Left renal pelvis (tissue), 4 donors: ENCODE data around the gene GLI3. TPM values are rescaled to one million over a fixed set of nuclear protein-coding genes. Genes with fewer than 3 reads are reported as not detected.
"Not testable (repeated sequence)": the region's sequence is repeated elsewhere in the genome, so short reads cannot be mapped to it uniquely, and the experiment has no call there.

Experiments
- DNase-seq, 4 donors: peaks; one replicate each; pipeline ENCODE4 v3.0.0-alpha.2; 2013; ENCODE audit warnings: low read depth in 4 of 4, low spot score in 3 of 4
- polyA plus RNA-seq, 4 donors: library from polyadenylated mRNA; unstranded; fragments of 120-200 nt; gene quantifications; one replicate each; pipeline ENCODE4 v1.2.1, GENCODE V29; 2013; ENCODE audit not compliant: insufficient read length in 4 of 4

GLI3 gene
- polyA plus RNA-seq, 4 donors: 14.8 to 33.7 (median 16.5) TPM

- DNase-seq: no peak
Observed at GRCh38 chr7:42214060-42214679, 22.8 kb downstream of the GLI3 start.

- no peak for DNase-seq
Observed at GRCh38 chr7:42213093-42213492, 23.9 kb downstream of the GLI3 start.

GRCh38 chr7:42212541-42213090, 24.4 kb downstream of the GLI3 start:
- no peak for DNase-seq

- DNase-seq: no peak
Observed at GRCh38 chr7:42211938-42212337, 25.1 kb downstream of the GLI3 start.

GRCh38 chr7:42210779-42211178, 26.2 kb downstream of the GLI3 start:
- DNase-seq: no peak

GRCh38 chr7:42210333-42210732, 26.7 kb downstream of the GLI3 start:
- no peak for DNase-seq

GRCh38 chr7:42209085-42209484, 27.9 kb downstream of the GLI3 start:
- not testable (repeated sequence) for DNase-seq

- DNase-seq: no peak
Observed at GRCh38 chr7:42208572-42208971, 28.4 kb downstream of the GLI3 start.

- DNase-seq: no peak
Observed at GRCh38 chr7:42207420-42207819, 29.6 kb downstream of the GLI3 start.

GRCh38 chr7:42203336-42203735, 33.7 kb downstream of the GLI3 start:
- DNase-seq: no peak

GRCh38 chr7:42202601-42203000, 34.4 kb downstream of the GLI3 start:
- no peak for DNase-seq

GRCh38 chr7:42198974-42199668, 37.9 kb downstream of the GLI3 start:
- no peak for DNase-seq

- no peak for DNase-seq
Observed at GRCh38 chr7:42198296-42198695, 38.7 kb downstream of the GLI3 start.

GRCh38 chr7:42197451-42197850, 39.6 kb downstream of the GLI3 start:
- no peak for DNase-seq

GRCh38 chr7:42194238-42194637, 42.8 kb downstream of the GLI3 start:
- no peak for DNase-seq

- no peak for DNase-seq
Observed at GRCh38 chr7:42193471-42194129, 43.4 kb downstream of the GLI3 start.

- DNase-seq: no peak
Observed at GRCh38 chr7:42192851-42193461, 44.1 kb downstream of the GLI3 start.

- no peak for DNase-seq
Observed at GRCh38 chr7:42192066-42192465, 44.9 kb downstream of the GLI3 start.

- no peak for DNase-seq
Observed at GRCh38 chr7:42189535-42189934, 47.5 kb downstream of the GLI3 start.

GRCh38 chr7:42186151-42186550, 50.9 kb downstream of the GLI3 start:
- no peak for DNase-seq

GRCh38 chr7:42185726-42186125, 51.3 kb downstream of the GLI3 start:
- DNase-seq: no peak
